NCI-H2081 treated with DMSO at 0.1 percent for 48 hours (cell line): ENCODE data around the gene MYO9A.
"Not testable (repeated sequence)": the region's sequence is repeated elsewhere in the genome, so short reads cannot be mapped to it uniquely, and the experiment has no call there.

Experiments
- DNase-seq: peaks from one replicate; lab custom pipeline; 2025; lab: John Stamatoyannopoulos, UW

Gene MYO9A

GRCh38 chr15:71874245-71874644, 243.7 kb downstream of the MYO9A start:
- no peak for DNase-seq

- DNase-seq = not testable (repeated sequence)
Observed at GRCh38 chr15:71858232-71858631, 259.7 kb downstream of the MYO9A start.

GRCh38 chr15:71853543-71853942, 264.4 kb downstream of the MYO9A start:
- no peak for DNase-seq

GRCh38 chr15:71844916-71845315, 273.0 kb downstream of the MYO9A start:
- DNase-seq = no peak

GRCh38 chr15:71841563-71841962, 276.4 kb downstream of the MYO9A start:
- no peak for DNase-seq

GRCh38 chr15:71830981-71831380, 287.0 kb downstream of the MYO9A start:
- DNase-seq = no peak

- no peak for DNase-seq
Observed at GRCh38 chr15:71826196-71826595, 291.8 kb downstream of the MYO9A start.

- no peak for DNase-seq
Observed at GRCh38 chr15:71825021-71825730, 292.8 kb downstream of the MYO9A start.

GRCh38 chr15:71823801-71824200, 294.1 kb downstream of the MYO9A start:
- DNase-seq = no peak

GRCh38 chr15:71822890-71823630, 294.9 kb downstream of the MYO9A start:
- no peak for DNase-seq

GRCh38 chr15:71821547-71822129, 296.3 kb downstream of the MYO9A start:
- no peak for DNase-seq

- no peak for DNase-seq
Observed at GRCh38 chr15:71820127-71820526, 297.8 kb downstream of the MYO9A start.

- no peak for DNase-seq
Observed at GRCh38 chr15:71817351-71817750, 300.6 kb downstream of the MYO9A start.

GRCh38 chr15:71815301-71815700, 302.6 kb downstream of the MYO9A start:
- no peak for DNase-seq

- no peak for DNase-seq
Observed at GRCh38 chr15:71813723-71814470, 304.1 kb downstream of the MYO9A start.

- DNase-seq = no peak
Observed at GRCh38 chr15:71812966-71813722, 304.8 kb downstream of the MYO9A start.

- DNase-seq = no peak
Observed at GRCh38 chr15:71811752-71812735, 305.9 kb downstream of the MYO9A start.

- DNase-seq = no peak
Observed at GRCh38 chr15:71811036-71811736, 306.8 kb downstream of the MYO9A start.

- DNase-seq = no peak
Observed at GRCh38 chr15:71810256-71811035, 307.5 kb downstream of the MYO9A start, which contains the start of gene NR2E3. TSS of gene NR2E3 (plus strand) at chr15:71810554. CDS start at chr15:71810744, 190 bp downstream.
